IPS-18a (cell line): Measurements from ENCODE around the gene SLC35C1.
A peak's percentile ranks its signal among the peaks of the same experiment; 100 is the strongest.
"Not testable (repeated sequence)": the region's sequence is repeated elsewhere in the genome, so short reads cannot be mapped to it uniquely, and the experiment has no call there.

ENCODE experiments used
- H3K27ac ChIP-seq: one replicate; pipeline ENCODE4 v1.5.1; 2013; ENCODE audit warnings: low read length
- H3K27me3 ChIP-seq: one replicate; pipeline ENCODE4 v1.6.1; 2013; ENCODE audit warnings: mild to moderate bottlenecking, low read length; ENCODE audit not compliant: control insufficient read depth, insufficient read depth
- H3K36me3 ChIP-seq: one replicate; pipeline ENCODE4 v1.6.1; 2013; ENCODE audit warnings: low read depth, low read length; ENCODE audit not compliant: control insufficient read depth
- H3K4me1 ChIP-seq: one replicate; pipeline ENCODE4 v1.6.1; 2013; ENCODE audit warnings: low read depth, low read length; ENCODE audit not compliant: control insufficient read depth
- H3K4me3 ChIP-seq: one replicate; pipeline ENCODE4 v1.5.1; 2013; ENCODE audit warnings: low read length
- H3K9ac ChIP-seq: one replicate; pipeline ENCODE4 v1.6.1; 2013; ENCODE audit warnings: mild to moderate bottlenecking, low read length, moderate library complexity
- H3K9me3 ChIP-seq: one replicate; pipeline ENCODE4 v1.6.1; 2013; ENCODE audit warnings: low read depth, low read length; ENCODE audit not compliant: control insufficient read depth

The SLC35C1 gene

DNA sequence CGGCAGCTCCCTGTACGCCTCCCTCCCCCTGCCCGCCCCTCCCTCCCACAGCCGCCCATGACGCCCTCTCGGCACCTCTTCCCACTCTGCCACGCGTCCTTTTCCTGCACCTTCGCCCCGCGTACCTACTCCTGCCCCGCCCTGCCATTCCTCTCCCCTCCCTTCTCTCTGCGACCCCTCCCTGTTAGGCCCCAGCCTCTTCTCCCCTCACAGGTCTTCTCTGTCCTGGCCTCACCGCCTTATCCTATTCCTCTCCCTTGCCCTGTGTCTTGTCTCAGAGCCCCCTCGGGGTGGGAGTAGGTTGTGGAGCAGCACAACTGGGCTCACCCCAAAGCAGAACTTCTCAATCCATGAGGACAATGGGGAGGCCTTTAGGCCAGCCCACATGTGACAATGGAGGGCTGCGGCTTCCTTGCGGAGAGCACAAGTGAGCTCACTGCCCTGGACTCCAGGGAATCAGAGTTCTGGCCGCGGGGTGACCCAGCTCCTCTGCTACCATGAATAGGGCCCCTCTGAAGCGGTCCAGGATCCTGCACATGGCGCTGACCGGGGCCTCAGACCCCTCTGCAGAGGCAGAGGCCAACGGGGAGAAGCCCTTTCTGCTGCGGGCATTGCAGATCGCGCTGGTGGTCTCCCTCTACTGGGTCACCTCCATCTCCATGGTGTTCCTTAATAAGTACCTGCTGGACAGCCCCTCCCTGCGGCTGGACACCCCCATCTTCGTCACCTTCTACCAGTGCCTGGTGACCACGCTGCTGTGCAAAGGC, 539 bp downstream of the SLC35C1 start:
- peaks cover 9% of the 10 kb centered on the region for H3K4me1 ChIP-seq
- no peak overlapping the region for H3K27ac ChIP-seq
- no peaks in the 10 kb centered on the region for H3K9me3 ChIP-seq
- peak overlapping the region; percentile 79 for H3K4me3 ChIP-seq
- no peaks in the 10 kb centered on the region for H3K36me3 ChIP-seq
- peak overlapping the region; percentile 60 for H3K9ac ChIP-seq
- peaks cover 19% of the 10 kb centered on the region for H3K27me3 ChIP-seq

DNA sequence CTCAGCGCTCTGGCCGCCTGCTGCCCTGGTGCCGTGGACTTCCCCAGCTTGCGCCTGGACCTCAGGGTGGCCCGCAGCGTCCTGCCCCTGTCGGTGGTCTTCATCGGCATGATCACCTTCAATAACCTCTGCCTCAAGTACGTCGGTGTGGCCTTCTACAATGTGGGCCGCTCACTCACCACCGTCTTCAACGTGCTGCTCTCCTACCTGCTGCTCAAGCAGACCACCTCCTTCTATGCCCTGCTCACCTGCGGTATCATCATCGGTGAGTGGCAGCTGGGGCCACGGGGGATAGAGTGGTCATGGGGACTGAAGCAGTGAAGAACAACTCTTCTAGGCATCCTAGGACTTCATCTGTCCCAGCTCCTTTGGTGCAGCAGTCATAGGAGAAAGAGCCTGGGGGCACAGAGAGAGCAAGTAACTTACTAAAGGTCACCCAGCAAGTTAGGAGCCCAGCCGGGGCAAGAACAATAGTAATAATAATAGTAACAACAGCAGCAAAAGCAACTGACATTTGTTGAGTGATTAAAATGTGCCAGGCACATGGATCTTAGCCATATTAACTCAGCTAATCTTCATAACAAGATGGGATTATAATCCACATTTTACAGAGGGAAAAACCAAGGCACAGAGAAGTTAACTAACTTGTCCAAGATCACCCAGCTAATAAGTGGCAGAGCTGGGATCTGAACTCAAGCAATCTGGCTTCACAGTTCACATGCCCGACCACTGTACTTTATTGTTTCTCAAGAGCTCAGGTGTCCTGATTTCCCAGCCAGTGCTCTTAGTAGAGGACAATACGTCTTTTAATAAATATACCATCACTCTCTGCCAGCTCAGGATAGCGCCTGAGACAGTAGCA, 1.4 kb downstream of the SLC35C1 start:
- H3K4me3 ChIP-seq, result peak overlapping the region; percentile 79
- H3K4me1 ChIP-seq, result peaks cover 9% of the 10 kb centered on the region
- H3K27ac ChIP-seq, result no peak overlapping the region
- no peaks in the 10 kb centered on the region for H3K9me3 ChIP-seq
- H3K36me3 ChIP-seq, result no peaks in the 10 kb centered on the region
- peaks cover 19% of the 10 kb centered on the region for H3K27me3 ChIP-seq
- peak overlapping the region; percentile 60 for H3K9ac ChIP-seq

DNA sequence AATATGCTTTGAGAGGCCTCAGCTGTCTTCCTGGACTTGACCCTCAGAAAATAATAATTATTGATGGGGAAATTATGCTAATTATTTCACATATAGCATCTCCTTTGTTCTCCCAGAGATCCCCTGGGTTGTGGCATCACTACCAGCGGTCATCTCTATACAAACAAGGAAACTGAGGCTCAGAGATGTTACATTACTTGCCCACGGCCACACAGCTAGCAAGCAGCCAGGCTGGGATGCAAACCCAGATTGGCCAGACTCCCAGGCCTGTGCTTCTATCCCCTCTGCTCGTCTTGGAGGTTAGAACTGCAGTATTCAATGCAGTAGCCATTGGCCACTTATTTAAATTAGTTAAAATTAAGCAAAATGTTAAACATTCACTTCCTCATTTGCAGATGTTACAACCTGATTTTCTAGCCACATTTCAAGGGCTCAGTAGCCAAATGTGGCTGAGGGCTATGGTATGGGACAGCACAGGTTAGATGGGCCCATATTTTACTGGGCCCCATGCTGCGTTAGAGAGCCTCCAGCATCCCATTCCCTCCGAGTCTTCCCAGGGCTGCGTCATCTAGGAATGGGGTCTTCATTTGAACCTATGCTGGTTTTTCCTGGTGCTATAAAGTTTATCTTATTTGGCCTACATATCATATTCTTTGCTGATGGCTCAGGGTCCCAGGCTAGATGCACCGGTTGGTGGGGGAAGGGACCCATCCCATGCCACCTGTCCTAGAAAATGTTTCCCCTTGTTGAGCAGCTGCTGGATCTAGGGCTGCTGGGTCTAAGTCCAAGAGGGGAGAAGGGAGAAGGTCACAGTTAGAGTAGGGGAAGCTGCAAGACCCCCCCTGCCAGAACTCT, 2.2 kb downstream of the SLC35C1 start:
- Histone ChIP-seq H3K27me3 (peaks cover 18% of the 10 kb centered on the region), H3K36me3 (no peaks in the 10 kb centered on the region), H3K4me3 (no peak overlapping the region), H3K9ac (no peak overlapping the region), H3K4me1 (peaks cover 9% of the 10 kb centered on the region), H3K9me3 (no peaks in the 10 kb centered on the region), H3K27ac (no peak overlapping the region)

DNA sequence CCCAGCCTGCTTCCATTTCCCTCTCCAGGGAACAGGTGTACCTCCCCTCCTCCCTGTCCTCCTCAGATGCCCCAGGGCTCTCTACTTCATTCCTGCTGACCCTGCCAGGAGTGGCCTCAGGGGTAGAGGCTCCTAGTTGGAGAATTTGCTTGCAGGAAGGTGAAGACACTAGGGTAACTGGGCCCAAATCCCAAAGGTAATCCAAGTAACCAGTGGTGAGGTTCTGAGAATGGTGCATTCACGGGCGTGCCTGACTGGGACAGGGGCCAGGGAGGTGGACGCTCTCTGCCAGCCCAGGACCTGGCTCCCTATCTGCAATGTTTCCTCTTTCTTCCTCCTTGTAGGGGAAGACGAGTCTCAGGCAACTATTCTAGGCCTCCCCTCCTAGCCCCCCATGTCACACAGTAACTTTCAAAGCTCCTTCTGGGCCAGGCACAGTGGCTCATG, 2.9 kb downstream of the SLC35C1 start:
- Histone ChIP-seq H3K4me3 (no peak overlapping the region), H3K4me1 (peaks cover 13% of the 10 kb centered on the region), H3K27me3 (peaks cover 12% of the 10 kb centered on the region), H3K9ac (no peak overlapping the region), H3K9me3 (no peaks in the 10 kb centered on the region), H3K36me3 (no peaks in the 10 kb centered on the region), H3K27ac (no peak overlapping the region)

DNA sequence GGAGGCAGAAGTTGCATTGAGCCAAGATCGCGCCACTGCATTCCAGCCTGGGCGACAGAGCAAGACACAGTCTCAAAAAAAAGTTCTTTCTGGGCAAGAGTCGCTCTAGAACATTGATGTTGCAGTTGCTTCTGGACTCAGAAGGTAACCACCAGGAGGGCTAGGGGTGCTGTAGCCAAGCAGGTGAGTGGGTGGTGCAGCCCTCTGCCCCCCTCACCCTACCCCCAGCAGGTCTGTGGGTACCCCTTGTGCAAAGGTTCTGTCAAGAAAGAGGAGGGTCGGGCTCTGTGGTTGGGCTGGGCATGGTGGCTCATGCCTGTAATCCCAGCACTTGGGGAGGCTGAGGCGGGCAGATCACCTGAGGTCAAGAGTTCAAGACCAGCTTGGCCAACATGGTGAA, 3.5 kb downstream of the SLC35C1 start:
- not testable (repeated sequence) for H3K27ac ChIP-seq, H3K4me3 ChIP-seq
- peaks cover 14% of the 10 kb centered on the region for H3K4me1 ChIP-seq

DNA sequence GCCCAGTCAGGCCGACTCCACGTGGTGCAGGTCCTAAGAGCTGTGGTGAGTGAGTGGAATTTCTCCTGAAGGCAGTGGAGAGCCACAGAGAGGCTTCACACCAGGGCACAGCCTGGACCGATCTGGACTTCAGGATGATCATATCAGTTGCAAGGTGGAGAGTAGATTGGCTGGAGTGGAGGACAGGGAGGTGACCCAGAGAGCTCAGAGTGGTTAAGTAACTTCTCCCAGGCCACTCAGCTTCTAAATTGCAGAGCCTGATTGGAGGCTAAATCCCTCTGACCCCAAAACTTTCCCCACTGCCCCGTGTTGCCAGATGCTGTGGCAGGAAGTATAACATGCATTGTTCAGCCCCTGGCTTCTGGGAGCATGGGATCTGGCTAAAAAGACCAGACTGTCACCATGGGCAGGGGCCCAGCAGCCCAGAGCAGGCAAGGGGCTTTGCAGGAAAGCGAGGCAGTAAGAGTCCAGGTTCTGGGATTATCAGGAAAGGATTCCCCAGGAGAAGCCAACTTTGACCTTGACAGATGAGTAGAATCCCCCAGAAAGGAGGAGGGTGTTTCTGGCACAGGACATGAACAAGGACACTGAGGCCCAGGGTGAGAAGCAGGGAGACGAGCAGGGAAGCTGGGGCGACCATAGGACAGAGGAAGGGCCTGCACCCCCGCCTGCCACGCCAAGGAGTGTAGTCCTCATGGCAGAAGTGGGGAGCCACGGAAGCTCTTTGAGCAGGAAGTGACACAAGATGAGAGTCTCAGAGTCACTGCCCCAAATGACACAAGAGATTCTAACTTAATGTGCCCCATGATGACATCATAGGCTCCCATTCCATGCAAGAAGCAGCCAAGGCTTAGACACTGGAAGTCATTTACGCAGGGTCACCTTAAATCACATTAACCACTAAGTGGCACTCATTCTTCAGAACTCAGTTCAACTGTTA, 4.8 kb downstream of the SLC35C1 start:
- Histone ChIP-seq H3K27ac (no peak overlapping the region), H3K4me1 (peaks cover 14% of the 10 kb centered on the region), H3K4me3 (no peak overlapping the region), H3K9me3 (no peaks in the 10 kb centered on the region), H3K9ac (no peak overlapping the region), H3K36me3 (no peaks in the 10 kb centered on the region), H3K27me3 (no peaks in the 10 kb centered on the region)

More for the DNA sequence above, 3.5 kb downstream of the SLC35C1 start:
- H3K27me3 ChIP-seq, H3K9ac ChIP-seq, H3K9me3 ChIP-seq, H3K36me3 ChIP-seq: not testable (repeated sequence)

DNA sequence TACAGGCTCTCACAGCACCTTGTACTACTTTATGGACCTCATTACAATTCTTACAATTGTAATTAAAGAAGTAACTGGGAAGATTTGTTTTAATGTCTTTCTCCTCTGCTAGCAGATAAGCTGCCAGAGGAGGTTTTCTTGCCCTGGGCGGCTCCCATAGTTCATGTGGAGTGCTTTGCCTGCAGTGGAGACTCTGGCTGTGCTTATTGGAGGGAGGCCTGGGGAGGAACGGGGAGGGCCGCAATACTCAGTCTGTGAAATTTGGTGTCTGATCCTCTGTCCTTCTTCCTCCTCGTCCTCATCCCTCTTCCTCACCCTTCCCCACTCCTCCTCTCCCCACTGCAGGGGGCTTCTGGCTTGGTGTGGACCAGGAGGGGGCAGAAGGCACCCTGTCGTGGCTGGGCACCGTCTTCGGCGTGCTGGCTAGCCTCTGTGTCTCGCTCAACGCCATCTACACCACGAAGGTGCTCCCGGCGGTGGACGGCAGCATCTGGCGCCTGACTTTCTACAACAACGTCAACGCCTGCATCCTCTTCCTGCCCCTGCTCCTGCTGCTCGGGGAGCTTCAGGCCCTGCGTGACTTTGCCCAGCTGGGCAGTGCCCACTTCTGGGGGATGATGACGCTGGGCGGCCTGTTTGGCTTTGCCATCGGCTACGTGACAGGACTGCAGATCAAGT, 5.6 kb downstream of the SLC35C1 start:
- Histone ChIP-seq H3K27ac (no peak overlapping the region), H3K4me3 (no peak overlapping the region), H3K9ac (no peak overlapping the region), H3K27me3 (no peaks in the 10 kb centered on the region), H3K4me1 (peaks cover 11% of the 10 kb centered on the region), H3K36me3 (no peaks in the 10 kb centered on the region), H3K9me3 (no peaks in the 10 kb centered on the region)

DNA sequence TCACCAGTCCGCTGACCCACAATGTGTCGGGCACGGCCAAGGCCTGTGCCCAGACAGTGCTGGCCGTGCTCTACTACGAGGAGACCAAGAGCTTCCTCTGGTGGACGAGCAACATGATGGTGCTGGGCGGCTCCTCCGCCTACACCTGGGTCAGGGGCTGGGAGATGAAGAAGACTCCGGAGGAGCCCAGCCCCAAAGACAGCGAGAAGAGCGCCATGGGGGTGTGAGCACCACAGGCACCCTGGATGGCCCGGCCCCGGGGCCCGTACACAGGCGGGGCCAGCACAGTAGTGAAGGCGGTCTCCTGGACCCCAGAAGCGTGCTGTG, 6.1 kb downstream of the SLC35C1 start:
- Histone ChIP-seq H3K27ac (no peak overlapping the region), H3K9ac (no peak overlapping the region), H3K4me3 (no peak overlapping the region), H3K4me1 (peaks cover 11% of the 10 kb centered on the region), H3K36me3 (no peaks in the 10 kb centered on the region), H3K27me3 (no peaks in the 10 kb centered on the region), H3K9me3 (no peaks in the 10 kb centered on the region)

DNA sequence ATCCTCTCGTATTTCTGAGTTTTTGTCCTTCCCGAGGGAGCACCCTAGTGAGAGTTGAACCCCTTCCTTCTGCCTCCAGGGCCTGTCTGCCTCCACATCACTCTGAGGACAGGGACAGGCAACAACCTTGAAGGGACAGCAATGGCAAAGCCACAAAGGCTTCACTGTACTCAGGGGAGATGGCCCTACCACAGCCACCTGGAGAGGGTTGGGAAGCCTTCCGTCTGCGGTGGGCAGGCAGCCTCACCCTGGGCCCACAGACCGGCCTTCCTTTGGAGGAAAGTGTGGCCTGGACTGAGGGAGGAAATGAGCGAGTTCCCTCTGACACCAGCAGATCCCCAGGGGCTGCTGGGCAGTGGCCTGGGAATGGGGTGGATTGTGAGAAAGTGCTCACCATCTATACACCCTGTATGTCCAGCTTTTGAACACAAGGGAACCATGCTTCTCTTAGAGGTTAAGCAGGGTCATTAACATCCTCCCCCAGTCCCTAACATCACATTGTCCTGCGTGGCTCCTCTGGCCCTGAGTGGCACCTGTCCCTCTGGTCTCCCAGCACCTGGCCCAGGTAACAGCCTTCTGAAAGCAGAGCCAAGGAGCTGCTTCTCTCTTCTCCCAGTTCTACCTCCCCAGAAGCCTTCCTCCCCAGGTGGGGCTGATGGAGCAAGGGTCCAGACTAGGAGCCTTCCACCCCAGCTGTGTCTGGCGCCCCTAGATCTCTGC, 6.8 kb downstream of the SLC35C1 start:
- H3K4me1 ChIP-seq, result peaks cover 15% of the 10 kb centered on the region
- H3K9ac ChIP-seq, result no peak overlapping the region
- H3K27ac ChIP-seq, result no peak overlapping the region
- no peaks in the 10 kb centered on the region for H3K9me3 ChIP-seq
- no peak overlapping the region for H3K4me3 ChIP-seq
- no peaks in the 10 kb centered on the region for H3K36me3 ChIP-seq
- no peaks in the 10 kb centered on the region for H3K27me3 ChIP-seq
